DOHH2 (cell line): ENCODE measurements around the gene PSME3.

ENCODE experiments used
- H3F3A ChIP-seq: fragments of 200-600 bp; sonication (generic), shearing (Covaris generic); 2 replicates; pipeline ENCODE4 v1.6.0; 2016; ENCODE audit warnings: antibody characterized with exemption, mild to moderate bottlenecking; ENCODE audit not compliant: control insufficient read depth, insufficient read depth
- H3K27ac ChIP-seq: fragments of 200-600 bp; sonication (generic); 2 replicates; pipeline ENCODE4 v1.5.1; 2014; ENCODE audit warnings: low read depth, mild to moderate bottlenecking, low read length, moderate library complexity
- H3K27me3 ChIP-seq: fragments of 200-600 bp; sonication (generic); 2 replicates; pipeline ENCODE4 v1.6.1; 2014; ENCODE audit warnings: mild to moderate bottlenecking, low read length, mixed read lengths; ENCODE audit not compliant: control insufficient read depth
- H3K36me3 ChIP-seq: fragments of 200-600 bp; sonication (generic); 2 replicates; pipeline ENCODE4 v1.6.1; 2014; ENCODE audit warnings: mild to moderate bottlenecking, low read length, moderate library complexity, mixed read lengths; ENCODE audit not compliant: control insufficient read depth
- H3K4me1 ChIP-seq: fragments of 200-600 bp; sonication (generic); 2 replicates; pipeline ENCODE4 v1.6.1; 2014; ENCODE audit warnings: mild to moderate bottlenecking, low read length, mixed read lengths; ENCODE audit not compliant: control insufficient read depth
- H3K4me2 ChIP-seq: fragments of 200-600 bp; sonication (generic); 2 replicates; pipeline ENCODE4 v1.6.0; 2014; ENCODE audit warnings: mild to moderate bottlenecking, low read length, moderate library complexity
- H3K4me3 ChIP-seq: fragments of 200-600 bp; sonication (generic); 2 replicates; pipeline ENCODE4 v1.5.1; 2014; ENCODE audit warnings: mild to moderate bottlenecking, low read length, mixed read lengths
- H3K79me2 ChIP-seq: fragments of 200-600 bp; sonication (generic); 2 replicates; pipeline ENCODE4 v1.6.1; 2014; ENCODE audit warnings: mild to moderate bottlenecking, low read length, mixed read lengths; ENCODE audit not compliant: control insufficient read depth
- H3K9me2 ChIP-seq: fragments of 200-600 bp; sonication (generic); replicated peaks from 2 replicates; pipeline ENCODE4 v1.6.1; 2014; ENCODE audit warnings: mild to moderate bottlenecking, low read length, mixed read lengths; ENCODE audit not compliant: control insufficient read depth
- H3K9me3 ChIP-seq: fragments of 200-600 bp; sonication (generic); 2 replicates; pipeline ENCODE4 v1.6.1; 2014; ENCODE audit warnings: antibody characterized with exemption, low read length, mixed read lengths; ENCODE audit not compliant: control insufficient read depth, insufficient read depth
- H4K20me1 ChIP-seq: fragments of 200-600 bp; sonication (generic); 2 replicates; pipeline ENCODE4 v1.6.0; 2014; ENCODE audit warnings: low read depth, mild to moderate bottlenecking, antibody characterized with exemption, low read length, moderate library complexity; ENCODE audit not compliant: control insufficient read depth, insufficient read depth
- EZH2phosphoT487 ChIP-seq: fragments of 200-600 bp; sonication (generic); IDR thresholded peaks from 2 replicates; pipeline ENCODE4 v1.6.1; 2017; ENCODE audit warnings: borderline replicate concordance, mild to moderate bottlenecking, antibody characterized with exemption, low read length, moderate library complexity, mixed read lengths
- TF ChIP-seq, protein P1 (sequence below): fragments of 200-600 bp; sonication (generic); IDR thresholded peaks from one replicate; pipeline ENCODE4 v1.5.1; 2014; ENCODE audit warnings: antibody characterized with exemption, mild to moderate bottlenecking, low read depth, low read length; ENCODE audit not compliant: poor library complexity, severe bottlenecking

Gene PSME3

DNA sequence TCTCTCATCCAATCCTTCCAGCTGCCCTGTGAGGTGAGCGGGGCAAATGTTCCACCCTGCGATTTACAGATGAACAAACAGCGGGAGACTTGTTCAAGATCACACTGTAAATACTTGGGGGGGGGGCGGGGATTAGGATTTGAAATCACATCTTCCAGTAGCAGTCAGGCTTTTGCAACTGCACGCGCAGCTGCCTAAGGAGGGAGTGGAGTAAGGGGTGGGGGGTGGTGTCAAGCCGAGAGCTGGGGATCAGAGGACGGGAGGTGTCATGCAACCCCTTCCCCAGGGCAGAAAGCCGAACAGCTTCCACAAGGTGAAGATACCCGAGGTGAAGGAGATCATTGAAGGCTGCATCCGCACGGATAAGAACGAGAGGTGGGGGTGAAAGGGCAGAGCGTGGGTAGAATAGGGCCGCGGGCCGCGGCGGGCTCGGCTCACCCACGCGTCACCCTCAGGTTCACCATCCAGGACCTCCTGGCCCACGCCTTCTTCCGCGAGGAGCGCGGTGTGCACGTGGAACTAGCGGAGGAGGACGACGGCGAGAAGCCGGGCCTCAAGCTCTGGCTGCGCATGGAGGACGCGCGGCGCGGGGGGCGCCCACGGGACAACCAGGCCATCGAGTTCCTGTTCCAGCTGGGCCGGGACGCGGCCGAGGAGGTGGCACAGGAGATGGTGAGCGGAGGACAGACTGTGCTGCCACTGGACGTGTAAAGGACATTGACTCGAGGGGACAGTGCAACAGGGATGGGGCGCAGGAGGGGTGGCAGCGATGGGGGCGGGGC, 48.2 kb upstream of the PSME3 start:
- H3K79me2 ChIP-seq: no peaks in the 10 kb centered on the region
- H4K20me1 ChIP-seq: no peaks in the 10 kb centered on the region
- no peaks in the 10 kb centered on the region for H3K36me3 ChIP-seq
- no peak overlapping the region for H3K4me2 ChIP-seq
- H3K27me3 ChIP-seq: peaks cover 46% of the 10 kb centered on the region
- no peaks in the 10 kb centered on the region for H3K9me2 ChIP-seq
- H3K27ac ChIP-seq: no peak overlapping the region
- no peaks in the 10 kb centered on the region for H3K9me3 ChIP-seq
- TF ChIP-seq, protein P1, sequence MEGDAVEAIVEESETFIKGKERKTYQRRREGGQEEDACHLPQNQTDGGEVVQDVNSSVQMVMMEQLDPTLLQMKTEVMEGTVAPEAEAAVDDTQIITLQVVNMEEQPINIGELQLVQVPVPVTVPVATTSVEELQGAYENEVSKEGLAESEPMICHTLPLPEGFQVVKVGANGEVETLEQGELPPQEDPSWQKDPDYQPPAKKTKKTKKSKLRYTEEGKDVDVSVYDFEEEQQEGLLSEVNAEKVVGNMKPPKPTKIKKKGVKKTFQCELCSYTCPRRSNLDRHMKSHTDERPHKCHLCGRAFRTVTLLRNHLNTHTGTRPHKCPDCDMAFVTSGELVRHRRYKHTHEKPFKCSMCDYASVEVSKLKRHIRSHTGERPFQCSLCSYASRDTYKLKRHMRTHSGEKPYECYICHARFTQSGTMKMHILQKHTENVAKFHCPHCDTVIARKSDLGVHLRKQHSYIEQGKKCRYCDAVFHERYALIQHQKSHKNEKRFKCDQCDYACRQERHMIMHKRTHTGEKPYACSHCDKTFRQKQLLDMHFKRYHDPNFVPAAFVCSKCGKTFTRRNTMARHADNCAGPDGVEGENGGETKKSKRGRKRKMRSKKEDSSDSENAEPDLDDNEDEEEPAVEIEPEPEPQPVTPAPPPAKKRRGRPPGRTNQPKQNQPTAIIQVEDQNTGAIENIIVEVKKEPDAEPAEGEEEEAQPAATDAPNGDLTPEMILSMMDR: no peak
- no peak for TF ChIP-seq EZH2phosphoT487
- no peaks in the 10 kb centered on the region for H3F3A ChIP-seq
- H3K4me1 ChIP-seq: no peaks in the 10 kb centered on the region
- H3K4me3 ChIP-seq: no peak overlapping the region

DNA sequence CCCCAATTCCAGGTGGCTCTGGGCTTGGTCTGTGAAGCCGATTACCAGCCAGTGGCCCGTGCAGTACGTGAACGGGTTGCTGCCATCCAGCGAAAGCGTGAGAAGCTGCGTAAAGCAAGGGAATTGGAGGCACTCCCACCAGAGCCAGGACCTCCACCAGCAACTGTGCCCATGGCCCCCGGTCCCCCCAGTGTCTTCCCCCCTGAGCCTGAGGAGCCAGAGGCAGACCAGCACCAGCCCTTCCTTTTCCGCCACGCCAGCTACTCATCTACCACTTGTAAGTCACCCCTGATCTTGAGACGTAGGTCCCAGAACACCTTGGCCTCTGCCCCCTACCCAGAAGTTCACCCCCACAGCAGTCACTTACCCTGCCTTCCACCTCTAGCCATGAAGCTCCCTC, 45.9 kb upstream of the PSME3 start:
- no peaks in the 10 kb centered on the region for H4K20me1 ChIP-seq
- no peaks in the 10 kb centered on the region for H3K36me3 ChIP-seq
- no peak overlapping the region for H3K4me3 ChIP-seq
- H3K4me2 ChIP-seq: no peak overlapping the region
- H3K9me2 ChIP-seq: no peaks in the 10 kb centered on the region
- peaks cover 45% of the 10 kb centered on the region for H3K27me3 ChIP-seq
- H3K9me3 ChIP-seq: no peaks in the 10 kb centered on the region
- H3K27ac ChIP-seq: no peak overlapping the region
- H3K4me1 ChIP-seq: no peaks in the 10 kb centered on the region
- no peaks in the 10 kb centered on the region for H3K79me2 ChIP-seq
- no peak for TF ChIP-seq EZH2phosphoT487
- TF ChIP-seq, protein P1: no peak
- no peaks in the 10 kb centered on the region for H3F3A ChIP-seq

DNA sequence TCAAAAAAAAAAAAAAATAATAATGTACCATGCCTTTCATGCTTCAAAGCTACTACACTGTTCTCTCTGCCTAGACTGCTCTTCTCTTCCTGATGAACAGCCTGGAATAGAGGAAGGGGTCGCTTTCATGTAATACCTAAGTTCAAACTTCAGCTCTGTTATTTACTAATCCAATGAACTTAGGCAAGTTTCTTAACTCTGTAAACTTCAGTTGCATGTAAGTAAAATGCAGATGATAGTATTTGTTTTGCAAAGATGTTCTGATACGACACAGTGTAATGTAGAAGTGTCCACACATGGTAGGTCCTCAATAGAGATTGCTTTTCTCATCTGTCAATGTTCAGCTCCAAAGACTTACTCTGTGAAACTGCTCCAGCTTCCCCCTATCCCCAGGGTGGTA, 41.2 kb upstream of the PSME3 start:
- no peaks in the 10 kb centered on the region for H3F3A ChIP-seq
- H3K36me3 ChIP-seq: no peaks in the 10 kb centered on the region
- H3K4me1 ChIP-seq: no peaks in the 10 kb centered on the region; the same call in 1 of the 2 replicates
- H4K20me1 ChIP-seq: no peaks in the 10 kb centered on the region
- no peak overlapping the region for H3K4me3 ChIP-seq
- H3K4me2 ChIP-seq: no peak overlapping the region
- H3K27me3 ChIP-seq: peaks cover 15% of the 10 kb centered on the region
- TF ChIP-seq, protein P1: no peak
- no peak for TF ChIP-seq EZH2phosphoT487
- H3K79me2 ChIP-seq: no peaks in the 10 kb centered on the region
- H3K9me3 ChIP-seq: no peaks in the 10 kb centered on the region
- no peaks in the 10 kb centered on the region for H3K9me2 ChIP-seq
- no peak overlapping the region for H3K27ac ChIP-seq
